GM19463 (cell line): Measurements from ENCODE around the gene SFTPA2.
A peak's percentile ranks its signal among the peaks of the same experiment; 100 is the strongest.
"Not testable (repeated sequence)": the region's sequence is repeated elsewhere in the genome, so short reads cannot be mapped to it uniquely, and the experiment has no call there.

Experiments used
- ATAC-seq: cut with Tn5 transposase; IDR thresholded peaks from one replicate; pipeline ENCODE4 v1.9.1; 2021; ENCODE audit warnings: mild to moderate bottlenecking, moderate library complexity; ENCODE audit not compliant: unreplicated experiment

The SFTPA2 gene

GRCh38 chr10:79561257-79561656 is 1.1 kb upstream of the SFTPA2 start:
- ATAC-seq = no peak

DNA sequence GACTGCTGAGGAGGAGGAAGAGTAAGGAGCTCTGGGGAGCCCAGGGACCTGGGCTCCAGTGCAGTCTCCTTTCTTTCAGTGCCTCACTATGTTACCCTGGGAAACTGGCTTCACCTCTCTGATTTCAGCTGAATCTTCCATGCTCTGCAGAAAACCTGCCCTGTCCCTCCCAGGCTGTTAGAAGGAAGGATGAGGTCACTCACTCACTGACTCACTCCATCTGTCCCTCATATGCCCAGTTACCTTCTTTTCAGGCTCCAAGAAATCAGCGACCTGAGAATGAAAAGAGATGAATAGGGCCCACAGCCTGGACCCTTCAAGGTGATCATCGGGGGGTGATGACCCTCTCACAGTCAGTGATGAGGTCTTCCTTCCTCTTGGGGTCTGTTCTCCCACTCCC is 481 bp downstream of the SFTPA2 start:
- no peak for ATAC-seq

GRCh38 chr10:79556961-79557360 is 3.2 kb downstream of the SFTPA2 start:
- not testable (repeated sequence) for ATAC-seq

- ATAC-seq = no peak
These were observed 4.6 kb downstream of the SFTPA2 start for GRCh38 chr10:79555354-79556309.

- ATAC-seq = no peak
These were observed 8.1 kb downstream of the SFTPA2 start for GRCh38 chr10:79552143-79552542.

GRCh38 chr10:79547973-79548372 is 12.2 kb downstream of the SFTPA2 start:
- ATAC-seq = no peak

- not testable (repeated sequence) for ATAC-seq
These were observed 13.1 kb downstream of the SFTPA2 start for GRCh38 chr10:79547128-79547527.

DNA sequence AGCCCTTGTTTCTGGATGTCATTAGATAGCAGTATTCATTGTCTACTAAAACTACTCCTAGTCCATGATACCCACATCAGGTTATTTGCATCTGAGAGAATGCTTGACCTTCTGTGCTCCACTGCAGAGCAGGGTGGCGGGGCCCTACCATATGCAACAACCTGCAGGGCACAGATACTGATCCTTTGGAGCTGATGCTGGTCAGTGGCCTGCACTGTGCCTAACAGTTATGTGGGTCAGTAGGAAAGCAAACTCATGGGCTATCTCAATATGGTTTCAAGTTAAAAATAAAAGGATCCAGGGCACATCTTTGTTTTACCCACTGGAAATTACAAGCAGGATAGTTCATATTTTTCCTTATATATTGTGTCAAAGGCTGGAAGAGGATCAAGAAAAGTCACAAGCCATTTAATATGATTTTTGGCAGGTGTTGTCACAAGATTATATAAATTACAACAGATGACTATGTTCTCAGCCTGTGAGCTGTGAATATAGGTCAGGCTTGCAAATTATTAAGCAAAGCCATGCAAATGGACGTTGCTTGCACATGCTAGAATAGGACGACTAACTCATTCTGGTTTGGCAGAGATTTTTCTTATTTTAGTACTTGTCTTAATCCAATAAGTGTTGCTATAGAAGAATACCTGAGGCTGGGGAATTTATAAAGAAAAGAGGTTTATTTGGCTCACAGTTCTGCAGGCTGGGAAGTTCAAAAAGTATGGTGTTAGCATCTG is 15.1 kb downstream of the SFTPA2 start:
- not testable (repeated sequence) for ATAC-seq

DNA sequence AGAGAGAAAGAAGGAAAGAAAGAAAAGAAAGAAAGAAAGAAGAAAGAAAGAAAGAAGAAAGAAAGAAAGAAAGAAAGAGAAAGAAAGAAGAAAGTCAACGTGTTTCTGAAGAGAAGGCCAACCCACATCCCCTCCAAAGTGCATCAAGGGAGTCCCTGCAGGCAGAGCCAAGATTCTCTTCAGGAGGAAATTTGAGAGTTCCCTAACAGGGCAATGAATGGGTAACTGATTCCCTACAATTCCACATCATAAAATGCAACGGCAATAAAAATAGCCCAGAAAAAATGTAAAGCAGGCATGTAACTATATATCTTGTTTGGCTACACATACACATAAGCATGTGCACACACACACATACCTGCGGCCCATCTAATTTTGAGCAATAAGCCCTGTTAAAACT is 15.8 kb downstream of the SFTPA2 start:
- ATAC-seq = not testable (repeated sequence)

- ATAC-seq = no peak
These were observed 17.6 kb downstream of the SFTPA2 start for GRCh38 chr10:79542626-79543025.

DNA sequence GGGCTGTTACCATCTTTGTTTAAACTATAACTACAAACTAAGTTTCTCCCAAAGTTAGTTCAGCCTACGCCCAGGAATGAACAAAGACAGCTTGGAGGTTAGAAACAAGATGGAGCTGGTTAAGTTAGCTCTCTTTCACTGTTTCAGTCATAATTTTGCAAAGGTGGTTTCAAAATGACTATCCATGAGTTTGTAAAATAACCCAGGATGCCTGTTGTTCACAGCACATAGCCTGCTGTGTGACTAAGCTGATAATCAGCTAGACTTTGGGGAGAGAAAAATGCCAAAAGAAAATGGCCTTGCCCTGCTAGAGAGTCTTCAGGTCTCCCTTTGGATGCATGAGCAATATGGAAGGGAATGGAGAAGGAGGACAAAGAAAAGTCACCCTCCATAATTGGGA is 19.3 kb downstream of the SFTPA2 start:
- ATAC-seq = peak; percentile 92

- not testable (repeated sequence) for ATAC-seq
These were observed 21.9 kb downstream of the SFTPA2 start for GRCh38 chr10:79538311-79538710.

- ATAC-seq = not testable (repeated sequence)
These were observed 26.4 kb downstream of the SFTPA2 start for GRCh38 chr10:79533903-79534175.

DNA sequence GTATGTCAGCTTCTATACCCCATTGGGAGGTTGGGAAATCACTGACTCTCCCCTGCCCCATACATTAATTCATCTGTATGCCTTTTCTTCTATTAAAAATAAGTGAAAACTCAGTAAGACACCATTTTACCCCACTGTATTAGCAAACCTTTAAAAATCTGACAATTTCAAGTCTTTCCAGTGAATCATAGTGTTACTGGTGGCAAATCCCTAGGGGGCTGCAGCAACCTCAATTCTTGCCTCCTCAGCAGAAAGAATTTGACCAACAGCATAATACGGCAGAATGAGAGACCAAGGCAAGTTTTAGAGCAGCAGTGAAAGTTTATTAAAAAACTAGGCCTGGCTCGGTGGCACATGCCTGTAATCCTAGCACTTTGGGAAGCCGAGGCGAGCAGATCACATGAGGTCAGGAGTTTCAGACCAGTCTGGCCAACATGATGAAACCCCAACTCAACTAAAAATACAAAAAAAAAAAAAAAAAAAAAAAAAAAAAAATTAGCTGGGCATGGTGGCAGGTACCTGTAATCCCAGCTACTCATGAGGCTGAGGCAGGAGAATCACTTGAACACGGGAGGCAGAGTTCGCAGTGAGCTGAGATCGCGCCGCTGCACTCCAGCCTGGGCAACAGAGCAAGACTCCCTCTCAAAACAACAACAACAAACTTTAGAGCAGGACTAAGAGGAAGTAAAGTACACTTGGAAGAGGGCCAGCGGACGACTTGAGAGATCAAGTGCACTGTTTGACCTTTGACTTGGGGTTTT is 26.9 kb downstream of the SFTPA2 start:
- ATAC-seq = peak; percentile 48

DNA sequence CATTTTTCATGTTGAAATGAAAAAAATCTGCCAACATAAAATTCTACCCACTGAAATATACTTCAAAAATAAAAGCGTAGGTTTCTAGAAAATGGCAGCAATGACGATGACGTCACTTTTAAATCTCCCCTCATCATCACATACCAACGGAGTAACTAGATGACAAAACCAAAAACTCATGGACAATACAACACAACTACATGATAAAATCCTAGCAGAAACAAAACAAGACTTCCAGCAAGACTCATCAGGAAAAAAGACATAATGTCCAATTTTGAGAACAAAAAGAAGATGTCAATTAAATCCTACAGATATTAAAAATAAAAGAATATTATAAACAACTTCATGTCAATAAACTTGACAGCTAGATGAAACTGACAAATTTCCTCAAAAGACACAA is 31.9 kb downstream of the SFTPA2 start:
- not testable (repeated sequence) for ATAC-seq

GRCh38 chr10:79525049-79525710 is 35.0 kb downstream of the SFTPA2 start:
- peak; percentile 94 for ATAC-seq

GRCh38 chr10:79523157-79523853 is 36.9 kb downstream of the SFTPA2 start:
- ATAC-seq = not testable (repeated sequence)

GRCh38 chr10:79522464-79522863 is 37.7 kb downstream of the SFTPA2 start:
- ATAC-seq = not testable (repeated sequence)

DNA sequence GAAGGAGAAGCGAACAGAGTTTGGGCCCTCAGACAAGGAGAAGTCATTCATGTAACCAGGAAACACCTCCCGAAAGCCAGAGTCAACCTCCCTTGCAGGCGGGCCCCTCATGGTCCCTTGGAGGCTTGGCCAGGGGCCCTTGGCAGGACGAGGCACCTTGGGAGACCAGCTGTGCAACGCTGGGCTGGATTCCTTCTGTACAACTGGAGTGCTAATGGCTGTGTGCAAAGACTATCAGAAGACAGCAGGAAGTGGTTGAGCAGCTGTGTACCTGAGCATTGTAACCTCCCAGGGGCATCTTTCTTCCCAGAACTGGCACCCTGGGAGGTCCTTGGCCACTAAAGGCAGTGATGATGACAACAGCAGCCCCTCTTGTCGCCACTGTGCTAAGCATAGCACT is 38.5 kb downstream of the SFTPA2 start:
- ATAC-seq = not testable (repeated sequence)

DNA sequence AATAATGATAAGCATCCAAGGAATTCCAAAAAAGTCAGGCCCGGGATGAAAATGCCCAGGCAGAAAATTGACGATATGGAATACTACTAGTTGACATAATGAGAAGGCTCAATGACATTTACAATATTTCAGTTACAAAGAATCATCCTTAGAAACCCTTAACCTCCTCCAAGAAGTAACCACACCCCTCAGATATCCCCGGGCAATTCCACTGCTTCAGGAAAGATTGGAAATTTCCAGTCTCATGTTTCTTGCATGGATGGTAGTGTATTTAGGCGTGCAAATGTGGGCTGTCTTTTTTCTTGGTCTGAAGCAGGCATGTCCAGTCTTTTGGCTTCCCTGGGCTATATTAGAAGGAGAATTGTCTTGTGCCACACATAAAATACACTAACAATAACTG is 42.6 kb downstream of the SFTPA2 start:
- not testable (repeated sequence) for ATAC-seq
